Activated naive CD8-positive, alpha-beta T cell treated with anti-CD3 and anti-CD28 coated beads, Interleukin-2, amount 10 ng/mL, durations not matched to agents 7 days and 5 days (primary cell): ENCODE measurements around the gene TGFBRAP1. TPM values are rescaled to one million over a fixed set of nuclear protein-coding genes. Genes with fewer than 3 reads are reported as not detected.
"Not testable (repeated sequence)": the region's sequence is repeated elsewhere in the genome, so short reads cannot be mapped to it uniquely, and the experiment has no call there.

ENCODE experiments used
- ATAC-seq: fragments of 150-1000 bp; cut with Tn5 transposase; one replicate; pipeline ENCODE4 v1.10.0; 2021; ENCODE audit warnings: low read depth, moderate library complexity
- POLR2A ChIA-PET: fragments of 350-600 bp; sonication (Branson Sonifier 250); formaldehyde crosslinking; loops from one replicate; lab custom pipeline; 2021; ENCODE audit warnings: antibody characterized with exemption; lab: Charles Lee
- DNase-seq: peaks from one replicate; pipeline ENCODE4 v3.0.0; 2021
- H3K27ac Mint-ChIP-seq: one replicate; pipeline ENCODE4 v1.8.0; 2022; ENCODE audit warnings: mild to moderate bottlenecking, mixed read lengths
- H3K27me3 Mint-ChIP-seq: one replicate; pipeline ENCODE4 v1.8.0; 2022; ENCODE audit warnings: mild to moderate bottlenecking, moderate library complexity, mixed read lengths
- H3K36me3 Mint-ChIP-seq: one replicate; pipeline ENCODE4 v1.8.0; 2021; ENCODE audit warnings: mild to moderate bottlenecking, mixed read lengths
- H3K4me1 Mint-ChIP-seq: one replicate; pipeline ENCODE4 v1.8.0; 2021; ENCODE audit warnings: mixed read lengths
- H3K4me3 Mint-ChIP-seq: one replicate; pipeline ENCODE4 v1.8.0; 2022; ENCODE audit warnings: mild to moderate bottlenecking, moderate library complexity, mixed read lengths
- H3K9me3 Mint-ChIP-seq: one replicate; pipeline ENCODE4 v1.8.0; 2021; ENCODE audit warnings: mixed read lengths
- total RNA-seq, 2 experiments: library from RNA; stranded (reverse); gene quantifications; one replicate each; pipeline ENCODE4 v1.2.3, GENCODE V29; 2021

The TGFBRAP1 gene
- total RNA-seq, 2 experiments from 2014 or later = 17.8 to 19.3 TPM

DNA sequence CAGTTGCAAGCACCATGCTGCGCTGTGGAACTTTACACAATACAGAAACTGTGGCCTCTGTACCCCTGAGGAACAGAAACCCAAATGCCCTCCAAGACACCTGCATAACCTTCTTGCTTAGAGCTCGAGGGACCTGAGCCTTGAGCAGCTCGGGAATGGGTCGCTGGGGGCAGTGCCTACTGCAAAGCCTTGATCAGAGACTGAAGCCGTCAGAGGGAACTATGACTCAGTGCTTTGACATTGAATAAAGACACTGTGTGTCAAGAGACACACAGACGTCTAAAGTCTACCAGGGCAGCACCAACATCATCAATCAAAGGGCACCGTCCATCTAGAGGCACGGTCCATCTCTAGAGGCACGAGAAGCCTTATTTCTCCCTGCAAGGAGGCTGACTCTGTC, 57.4 kb downstream of the TGFBRAP1 start:
- Mint-ChIP-seq H3K36me3 (peaks cover 2% of the 10 kb centered on the region), H3K27ac (no peak overlapping the region), H3K9me3 (no peaks in the 10 kb centered on the region), H3K27me3 (no peaks in the 10 kb centered on the region), H3K4me1 (no peaks in the 10 kb centered on the region), H3K4me3 (no peak overlapping the region)
- ATAC-seq (no peak), DNase-seq (no peak)
- POLR2A ChIA-PET = no interaction called here

DNA sequence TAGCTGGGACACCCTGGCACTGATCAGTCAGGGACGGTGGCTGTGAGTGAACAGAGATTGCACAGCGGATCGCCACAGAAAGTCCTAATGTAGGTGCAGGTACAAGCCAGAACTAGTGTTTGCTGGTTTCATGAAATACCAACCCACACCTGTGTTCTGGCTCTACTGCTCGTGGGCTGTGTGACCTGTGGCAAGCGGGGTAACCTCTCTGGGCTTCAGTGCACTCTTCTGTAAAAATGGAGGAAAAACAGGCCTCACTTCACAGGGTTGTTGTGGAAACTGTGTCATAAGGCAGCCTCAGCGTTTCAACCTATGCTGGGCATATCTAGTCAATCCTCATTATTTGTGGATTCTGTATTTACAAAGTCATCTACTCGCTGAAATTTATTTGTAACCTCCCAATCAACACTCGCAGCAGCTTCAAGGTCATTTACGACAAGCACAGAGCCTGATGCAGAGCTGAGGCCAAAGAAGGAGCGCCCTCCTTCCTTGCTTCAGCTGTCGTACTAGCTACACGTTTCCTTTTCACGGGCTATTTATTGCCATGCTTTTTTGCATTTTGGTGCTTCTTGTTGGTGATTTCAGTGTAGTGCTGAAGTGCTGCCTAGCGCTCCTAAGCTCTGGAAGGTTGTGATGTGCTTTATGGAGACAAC, 58.0 kb downstream of the TGFBRAP1 start:
- Mint-ChIP-seq H3K36me3 (peaks cover 2% of the 10 kb centered on the region), H3K27me3 (no peaks in the 10 kb centered on the region), H3K9me3 (no peaks in the 10 kb centered on the region), H3K4me3 (no peak overlapping the region), H3K4me1 (no peaks in the 10 kb centered on the region), H3K27ac (no peak overlapping the region)
- ATAC-seq (no peak), DNase-seq (no peak)
- POLR2A ChIA-PET = no interaction called here

DNA sequence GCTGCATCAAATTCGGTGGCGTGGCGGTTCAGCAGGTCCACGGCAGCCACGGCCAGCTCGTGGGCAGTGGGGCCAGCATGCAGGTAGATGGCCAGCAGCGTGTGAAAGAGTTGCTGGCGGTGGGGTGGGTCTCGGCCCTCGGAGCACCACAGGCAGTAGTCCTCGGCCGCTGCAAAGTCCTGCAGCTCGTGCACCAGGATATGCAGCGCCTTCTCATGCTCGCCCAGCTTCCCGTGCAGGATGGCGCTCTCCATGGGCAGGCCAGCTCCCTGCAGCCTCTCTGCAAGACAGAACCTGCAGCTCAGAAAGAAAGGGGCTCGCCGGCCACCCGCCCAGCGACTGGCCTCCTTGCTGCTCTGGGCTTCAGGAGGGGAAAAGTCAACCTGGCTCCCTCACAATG, 60.1 kb downstream of the TGFBRAP1 start:
- ATAC-seq = no peak
- H3K27ac Mint-ChIP-seq = no peak overlapping the region

GRCh38 chr2:105262651-105263091, 66.9 kb downstream of the TGFBRAP1 start:
- ATAC-seq (no peak), DNase-seq (no peak)
- H3K36me3 Mint-ChIP-seq = peaks cover 7% of the 10 kb centered on the region
- H3K4me3 Mint-ChIP-seq = no peak overlapping the region
- H3K27me3 Mint-ChIP-seq = no peaks in the 10 kb centered on the region
- no peaks in the 10 kb centered on the region for H3K9me3 Mint-ChIP-seq
- no peak overlapping the region for H3K27ac Mint-ChIP-seq
- POLR2A ChIA-PET = no interaction called here
- no peaks in the 10 kb centered on the region for H3K4me1 Mint-ChIP-seq

More for the DNA sequence above, 60.1 kb downstream of the TGFBRAP1 start:
- H3K9me3 Mint-ChIP-seq = no peaks in the 10 kb centered on the region
- H3K27me3 Mint-ChIP-seq = no peaks in the 10 kb centered on the region
- POLR2A ChIA-PET = no interaction called here
- no peak overlapping the region for H3K4me3 Mint-ChIP-seq
- DNase-seq = no peak
- peaks cover 6% of the 10 kb centered on the region for H3K36me3 Mint-ChIP-seq
- no peaks in the 10 kb centered on the region for H3K4me1 Mint-ChIP-seq

DNA sequence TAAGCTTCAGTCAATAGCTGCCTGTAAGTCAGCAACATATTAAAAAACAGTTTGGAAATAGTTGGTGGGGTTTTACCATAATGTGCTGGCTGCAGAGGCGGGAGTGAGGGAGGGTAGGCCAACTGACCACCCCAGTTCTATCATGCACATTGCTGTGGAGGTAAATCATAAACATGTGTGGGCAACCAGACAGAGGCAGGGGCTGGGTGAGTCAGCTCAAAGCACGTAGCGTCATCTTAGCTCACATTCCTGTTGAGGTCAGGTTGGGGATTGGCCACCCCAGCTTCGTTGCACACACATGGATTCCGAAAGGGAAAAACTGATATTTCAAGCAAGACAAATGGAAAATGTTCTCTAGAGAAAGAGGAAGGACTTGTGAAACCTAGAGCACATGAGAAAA, 68.5 kb downstream of the TGFBRAP1 start:
- H3K4me3 Mint-ChIP-seq = no peak overlapping the region

GRCh38 chr2:105258835-105259350, 70.6 kb downstream of the TGFBRAP1 start:
- no peaks in the 10 kb centered on the region for H3K4me1 Mint-ChIP-seq
- no peaks in the 10 kb centered on the region for H3K9me3 Mint-ChIP-seq
- POLR2A ChIA-PET = interaction anchor here (0.6 kb wide), 1 partner anchor 19 kb away, joined by 4 read pairs; no protein-coding TSS in a partner anchor
- H3K27me3 Mint-ChIP-seq = peaks cover 4% of the 10 kb centered on the region
- no peak overlapping the region for H3K4me3 Mint-ChIP-seq
- no peak for ATAC-seq
- no peak for DNase-seq
- no peak overlapping the region for H3K27ac Mint-ChIP-seq
- peaks cover 3% of the 10 kb centered on the region for H3K36me3 Mint-ChIP-seq

More for the DNA sequence above, 68.5 kb downstream of the TGFBRAP1 start:
- Mint-ChIP-seq H3K36me3 (peaks cover 3% of the 10 kb centered on the region), H3K4me1 (no peaks in the 10 kb centered on the region), H3K9me3 (no peaks in the 10 kb centered on the region), H3K27ac (no peak overlapping the region), H3K27me3 (no peaks in the 10 kb centered on the region)
- DNase-seq = no peak
- POLR2A ChIA-PET = no interaction called here
- ATAC-seq = no peak

GRCh38 chr2:105257981-105258380, 71.6 kb downstream of the TGFBRAP1 start:
- Mint-ChIP-seq H3K27me3 (peaks cover 4% of the 10 kb centered on the region), H3K27ac (no peak overlapping the region)
- POLR2A ChIA-PET = no interaction called here

GRCh38 chr2:105256431-105257047, 73.0 kb downstream of the TGFBRAP1 start:
- H3K36me3 Mint-ChIP-seq = no peaks in the 10 kb centered on the region
- DNase-seq (no peak), ATAC-seq (no peak)
- no peak overlapping the region for H3K27ac Mint-ChIP-seq
- no peak overlapping the region for H3K4me3 Mint-ChIP-seq
- peaks cover 4% of the 10 kb centered on the region for H3K27me3 Mint-ChIP-seq
- H3K4me1 Mint-ChIP-seq = no peaks in the 10 kb centered on the region
- POLR2A ChIA-PET = no interaction called here
- no peaks in the 10 kb centered on the region for H3K9me3 Mint-ChIP-seq

More at GRCh38 chr2:105257981-105258380, 71.6 kb downstream of the TGFBRAP1 start:
- H3K4me1 Mint-ChIP-seq = no peaks in the 10 kb centered on the region
- no peak for ATAC-seq
- H3K4me3 Mint-ChIP-seq = no peak overlapping the region
- no peak for DNase-seq
- peaks cover 3% of the 10 kb centered on the region for H3K36me3 Mint-ChIP-seq
- no peaks in the 10 kb centered on the region for H3K9me3 Mint-ChIP-seq

GRCh38 chr2:105255979-105256378, 73.6 kb downstream of the TGFBRAP1 start:
- H3K36me3 Mint-ChIP-seq = no peaks in the 10 kb centered on the region

GRCh38 chr2:105254531-105255210, 74.9 kb downstream of the TGFBRAP1 start:
- Mint-ChIP-seq H3K27ac (no peak overlapping the region), H3K4me1 (no peaks in the 10 kb centered on the region), H3K27me3 (peaks cover 4% of the 10 kb centered on the region), H3K9me3 (no peaks in the 10 kb centered on the region), H3K4me3 (no peak overlapping the region), H3K36me3 (no peaks in the 10 kb centered on the region)
- DNase-seq (no peak), ATAC-seq (no peak)
- POLR2A ChIA-PET = no interaction called here

More at GRCh38 chr2:105255979-105256378, 73.6 kb downstream of the TGFBRAP1 start:
- peaks cover 4% of the 10 kb centered on the region for H3K27me3 Mint-ChIP-seq
- H3K27ac Mint-ChIP-seq = no peak overlapping the region
- no peaks in the 10 kb centered on the region for H3K9me3 Mint-ChIP-seq
- no peaks in the 10 kb centered on the region for H3K4me1 Mint-ChIP-seq
- H3K4me3 Mint-ChIP-seq = no peak overlapping the region
- ATAC-seq (no peak), DNase-seq (no peak)
- POLR2A ChIA-PET = no interaction called here

DNA sequence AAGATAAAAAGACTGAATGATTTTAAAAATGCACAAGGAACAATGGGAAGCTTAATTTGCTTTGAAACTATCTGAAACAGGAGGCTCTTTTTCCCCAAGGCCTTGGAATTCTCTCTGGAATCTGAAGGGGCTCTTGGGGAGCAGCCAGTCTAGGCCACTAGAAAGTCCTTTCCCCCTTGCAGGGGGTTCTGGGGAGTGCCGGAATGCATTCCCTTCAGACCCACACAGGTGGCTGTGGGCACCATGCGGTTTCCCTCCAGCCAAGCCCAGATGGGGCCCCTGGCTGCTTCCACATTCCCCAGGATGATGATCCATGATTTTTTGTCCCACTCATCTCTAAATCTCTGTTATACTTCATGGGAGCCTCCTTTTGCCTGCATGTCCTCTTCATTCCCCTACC, 77.3 kb downstream of the TGFBRAP1 start:
- ATAC-seq (no peak), DNase-seq (no peak)
- Mint-ChIP-seq H3K27ac (no peak overlapping the region), H3K9me3 (no peaks in the 10 kb centered on the region), H3K27me3 (peaks cover 4% of the 10 kb centered on the region), H3K36me3 (no peaks in the 10 kb centered on the region), H3K4me3 (no peak overlapping the region), H3K4me1 (no peaks in the 10 kb centered on the region)
- POLR2A ChIA-PET = no interaction called here

GRCh38 chr2:105251016-105251648, 78.4 kb downstream of the TGFBRAP1 start:
- H3K27me3 Mint-ChIP-seq, H3K36me3 Mint-ChIP-seq, H3K9me3 Mint-ChIP-seq, H3K4me1 Mint-ChIP-seq, H3K4me3 Mint-ChIP-seq, POLR2A ChIA-PET, DNase-seq, ATAC-seq, H3K27ac Mint-ChIP-seq: not testable (repeated sequence)

DNA sequence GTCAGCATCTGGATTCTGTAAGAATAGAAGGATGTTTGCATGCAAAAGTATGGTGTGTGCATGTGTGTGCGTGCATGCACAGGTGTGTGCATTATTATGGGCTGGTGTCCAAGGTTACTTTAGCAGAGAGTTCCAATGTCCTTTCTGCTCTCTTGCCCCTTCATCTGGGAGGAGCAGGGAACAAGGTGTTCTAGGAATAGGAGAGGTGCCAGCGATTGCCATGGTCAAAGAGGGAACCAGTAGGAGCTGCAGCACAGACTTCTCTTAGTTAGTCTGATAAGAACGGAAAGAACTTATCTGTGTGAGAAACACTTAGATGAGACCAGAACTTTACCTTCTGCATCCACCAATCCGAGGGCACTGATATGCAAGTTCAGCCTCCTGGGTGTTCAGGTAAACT, 79.6 kb downstream of the TGFBRAP1 start:
- Mint-ChIP-seq H3K27ac (no peak overlapping the region), H3K4me1 (no peaks in the 10 kb centered on the region), H3K9me3 (no peaks in the 10 kb centered on the region), H3K4me3 (no peak overlapping the region), H3K36me3 (no peaks in the 10 kb centered on the region), H3K27me3 (peaks cover 2% of the 10 kb centered on the region)
- DNase-seq (no peak), ATAC-seq (no peak)
- POLR2A ChIA-PET = no interaction called here
